ENCODE data around the gene ZIM2. TPM values are rescaled to one million over a fixed set of nuclear protein-coding genes. Genes with fewer than 3 reads are reported as not detected.

ZIM2 gene
- total and polyA plus RNA-seq, 10 of the 15 experiments (the other 5 are each of a cell fraction or from before 2014, with no cell fraction given): not detected

DNA sequence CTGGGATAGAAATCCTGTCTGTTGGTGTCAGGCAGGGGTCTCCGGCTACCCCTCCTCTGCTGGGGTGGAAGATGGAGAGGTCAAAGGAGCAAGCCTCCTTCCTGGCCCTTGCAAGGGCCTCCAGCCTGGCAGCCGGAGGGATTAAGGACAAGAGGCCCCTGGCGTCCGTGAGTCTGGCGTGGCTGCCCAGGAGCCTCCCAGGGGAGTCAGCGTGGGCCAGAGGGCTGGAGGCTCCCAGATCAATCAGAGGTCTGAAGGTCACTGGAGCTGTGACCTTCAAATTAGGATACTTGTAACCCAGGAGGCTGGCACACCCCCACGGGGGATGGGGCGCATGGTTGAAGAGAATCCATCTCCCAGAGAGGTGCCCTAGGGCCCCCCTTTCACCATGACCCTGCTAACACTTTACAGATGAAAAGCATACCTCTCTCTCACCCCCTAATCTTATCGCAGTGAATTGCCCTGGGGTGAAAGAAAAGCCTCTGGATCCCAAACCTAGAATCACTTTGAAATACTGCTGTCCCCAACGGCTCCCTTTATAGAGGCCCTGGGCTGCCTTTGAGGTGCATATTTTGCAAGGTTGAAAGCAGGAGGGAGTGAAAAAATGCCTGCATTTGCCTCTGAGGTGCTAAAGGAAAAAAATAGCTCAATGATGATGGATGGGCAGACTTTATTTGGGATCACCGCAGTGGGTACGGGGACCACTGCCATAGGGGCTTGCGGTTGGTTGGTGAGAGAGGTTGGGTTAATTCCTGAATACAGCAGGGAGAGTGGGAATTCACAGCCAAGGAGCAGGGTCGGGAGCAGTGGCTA, 44.9 kb upstream of the ZIM2 start:
- no peaks in the 10 kb centered on the region for H3K27me3 ChIP-seq (replicated peaks in 1 of 2; ENCODE audit: control insufficient read depth in 2 of 2, insufficient read depth in 2 of 2, low read length in 1 of 2)
- CTCF ChIA-PET: no interaction called here
- H3K79me2 ChIP-seq (ENCODE audit: control insufficient read depth, insufficient read depth, low read length): no peaks in the 10 kb centered on the region
- no peak for TF ChIP-seq SRF (IDR thresholded peaks at IDR 0.05; ENCODE audit: low read depth in 2 of 2, low read length in 2 of 2)
- no peak for TF ChIP-seq PAX8 (IDR thresholded peaks at IDR 0.05)
- TF ChIP-seq DPF2 (IDR thresholded peaks at IDR 0.05): no peak
- TF ChIP-seq IKZF2 (IDR thresholded peaks at IDR 0.05): no peak
- H3K4me1 ChIP-seq (ENCODE audit: control insufficient read depth, insufficient read depth, low read length): no peaks in the 10 kb centered on the region
- no peak overlapping the region for H3K9ac ChIP-seq (ENCODE audit: control insufficient read depth, insufficient read depth, low read length)
- H3K9me3 ChIP-seq (replicated peaks; ENCODE audit: control insufficient read depth, insufficient read depth, low read length): peaks cover 4% of the 10 kb centered on the region; the same call in 2 of the 3 replicates
- SMC1A ChIA-PET (ENCODE audit: uncharacterized antibody, unreplicated experiment): no interaction called here
- no peak for FAIRE-seq
- no peak overlapping the region for H3K4me2 ChIP-seq (ENCODE audit: control insufficient read depth, insufficient read depth)
- no peak overlapping the region for H2AFZ ChIP-seq (ENCODE audit: control insufficient read depth, low read depth, low read length)
- in situ Hi-C loops (cut with MboI): no loop called here
- no peak for DNase-seq (ENCODE audit: low read depth, low spot score)
- no peaks in the 10 kb centered on the region for H3K36me3 ChIP-seq (ENCODE audit: control insufficient read depth in 2 of 2, insufficient read depth in 2 of 2, low read length in 1 of 2)
- no peak overlapping the region for H3K27ac ChIP-seq (ENCODE audit: control insufficient read depth, insufficient read depth)
- H4K20me1 ChIP-seq (ENCODE audit: control insufficient read depth, insufficient read depth): no peaks in the 10 kb centered on the region
- intact Hi-C loops (cut with micrococcal nuclease; ENCODE audit: unreplicated experiment): no loop called here
- WGBS (ENCODE audit: insufficient coverage, insufficient replicate concordance, low lambda C conversion rate, missing lambda C conversion rate): 19% methylated on average over 14 of the region's 14 CpGs
- POLR2A ChIA-PET: no interaction called here
- no peak overlapping the region for H3K4me3 ChIP-seq
- no peak for ATAC-seq
- BruUV-seq (replicated peaks): no TSS peak
- RAD21 ChIA-PET (ENCODE audit: unreplicated experiment): no interaction called here

DNA sequence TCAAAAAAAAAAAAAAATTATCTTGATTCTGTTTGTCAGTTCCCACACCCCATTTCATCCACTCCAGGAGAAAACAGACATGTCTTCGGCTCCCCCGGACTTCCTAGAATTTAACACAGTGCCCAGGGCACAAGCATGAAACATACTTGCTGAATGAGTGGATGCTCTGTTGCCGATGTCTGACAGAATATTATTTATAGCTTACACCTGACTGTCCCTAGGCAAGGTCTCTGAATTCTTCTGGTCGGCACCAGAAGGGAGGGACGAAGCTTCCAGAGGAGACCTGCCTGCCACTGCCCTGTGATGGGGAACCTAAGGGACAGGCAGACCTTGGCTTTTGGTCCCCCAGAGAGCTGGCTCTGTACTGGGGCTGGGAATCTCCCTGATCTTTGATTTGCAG, 43.9 kb upstream of the ZIM2 start:
- no peak for ATAC-seq
- POLR2A ChIA-PET: no interaction called here
- H3K4me2 ChIP-seq (ENCODE audit: control insufficient read depth, insufficient read depth): no peak overlapping the region
- H3K79me2 ChIP-seq (ENCODE audit: control insufficient read depth, insufficient read depth, low read length): no peaks in the 10 kb centered on the region
- RAD21 ChIA-PET (ENCODE audit: unreplicated experiment): no interaction called here
- H3K27me3 ChIP-seq (replicated peaks in 1 of 2; ENCODE audit: control insufficient read depth in 2 of 2, insufficient read depth in 2 of 2, low read length in 1 of 2): no peaks in the 10 kb centered on the region
- no peak overlapping the region for H2AFZ ChIP-seq (ENCODE audit: control insufficient read depth, low read depth, low read length)
- in situ Hi-C loops (cut with MboI): no loop called here
- SMC1A ChIA-PET (ENCODE audit: uncharacterized antibody, unreplicated experiment): no interaction called here
- CTCF ChIA-PET: no interaction called here
- no peak overlapping the region for H3K9ac ChIP-seq (ENCODE audit: control insufficient read depth, insufficient read depth, low read length)
- H3K36me3 ChIP-seq (ENCODE audit: control insufficient read depth in 2 of 2, insufficient read depth in 2 of 2, low read length in 1 of 2): no peaks in the 10 kb centered on the region
- H3K27ac ChIP-seq (ENCODE audit: control insufficient read depth, insufficient read depth): no peak overlapping the region
- no peaks in the 10 kb centered on the region for H4K20me1 ChIP-seq (ENCODE audit: control insufficient read depth, insufficient read depth)
- FAIRE-seq: no peak
- H3K4me1 ChIP-seq (ENCODE audit: control insufficient read depth, insufficient read depth, low read length): no peaks in the 10 kb centered on the region
- peaks cover 4% of the 10 kb centered on the region; the same call in 2 of the 3 replicates for H3K9me3 ChIP-seq (replicated peaks; ENCODE audit: control insufficient read depth, insufficient read depth, low read length)
- H3K4me3 ChIP-seq: no peak overlapping the region
- 34% methylated on average over 5 of the region's 5 CpGs for WGBS (ENCODE audit: insufficient coverage, insufficient replicate concordance, low lambda C conversion rate, missing lambda C conversion rate)
- no TSS peak for BruUV-seq (replicated peaks)
- intact Hi-C loops (cut with micrococcal nuclease; ENCODE audit: unreplicated experiment): no loop called here
- DNase-seq (ENCODE audit: low read depth, low spot score): no peak
- no peak for TF ChIP-seq IKZF1 (conservative IDR thresholded peaks at IDR 0.05)
- no peak for TF ChIP-seq NFIC (IDR thresholded peaks at IDR 0.05; ENCODE audit: low read depth, low read length)
- TF ChIP-seq ATF2 (IDR thresholded peaks at IDR 0.05; ENCODE audit: low read length): no peak
- TF ChIP-seq JUND (IDR thresholded peaks at IDR 0.05; ENCODE audit: low read depth, low read length): no peak
- no peak for TF ChIP-seq SMAD5 (IDR thresholded peaks at IDR 0.05; ENCODE audit: low read depth)
- TF ChIP-seq TAF1 (IDR thresholded peaks at IDR 0.05; ENCODE audit: borderline replicate concordance, low read depth, low read length): no peak
- no peak for TF ChIP-seq ZNF592 (IDR thresholded peaks at IDR 0.05)
- TF ChIP-seq MEF2A (IDR thresholded peaks at IDR 0.05; ENCODE audit: insufficient read depth, low read depth, low read length): no peak
- TF ChIP-seq YY1 (IDR thresholded peaks at IDR 0.05; ENCODE audit: low read depth, low read length): no peak
- TF ChIP-seq JUNB (IDR thresholded peaks at IDR 0.05): no peak
